Measurements from ENCODE around the gene HDAC6.

GRCh38 chrX:48815266-48815665 is 13.4 kb downstream of the HDAC6 start:
- TF ChIP-seq CTCF (optimal IDR thresholded peaks at IDR 0.05 in 1 of 3, IDR thresholded peaks at IDR 0.05 in 1 of 3, conservative IDR thresholded peaks at IDR 0.05 in 1 of 3; ENCODE audit: extremely low read depth in 1 of 3, insufficient read depth in 2 of 3, low read length in 3 of 3): no peak
- no peak for TF ChIP-seq EZH2 (IDR thresholded peaks at IDR 0.05; ENCODE audit: low read length)

Data from keratinocyte (primary cell).